Measurements from ENCODE around the gene GATA6.

GRCh38 chr18:22167471-22168241, 1.7 kb upstream of the GATA6 start:
- TF ChIP-seq ZNF232 (CRISPR knock-in tag; IDR thresholded peaks at IDR 0.05; ENCODE audit: borderline replicate concordance) (no peak), ZNF547 (CRISPR knock-in tag; IDR thresholded peaks at IDR 0.05) (no peak), ZNF18 (CRISPR knock-in tag; IDR thresholded peaks at IDR 0.05; ENCODE audit: insufficient replicate concordance) (no peak), POLR2A (IDR thresholded peaks at IDR 0.05; ENCODE audit: insufficient read depth in 1 of 2, low read depth in 2 of 2, low read length in 2 of 2) (no peak), ATF7 (IDR thresholded peaks at IDR 0.05) (no peak), ATF7 (CRISPR knock-in tag; IDR thresholded peaks at IDR 0.05) (no peak), NR2C2 (CRISPR knock-in tag; IDR thresholded peaks at IDR 0.05; ENCODE audit: borderline replicate concordance) (no peak), ZNF230 (CRISPR knock-in tag; IDR thresholded peaks at IDR 0.05) (no peak), SAP130 (CRISPR knock-in tag; IDR thresholded peaks at IDR 0.05; ENCODE audit: low read depth) (no peak)
- TF ChIP-seq, protein P1, sequence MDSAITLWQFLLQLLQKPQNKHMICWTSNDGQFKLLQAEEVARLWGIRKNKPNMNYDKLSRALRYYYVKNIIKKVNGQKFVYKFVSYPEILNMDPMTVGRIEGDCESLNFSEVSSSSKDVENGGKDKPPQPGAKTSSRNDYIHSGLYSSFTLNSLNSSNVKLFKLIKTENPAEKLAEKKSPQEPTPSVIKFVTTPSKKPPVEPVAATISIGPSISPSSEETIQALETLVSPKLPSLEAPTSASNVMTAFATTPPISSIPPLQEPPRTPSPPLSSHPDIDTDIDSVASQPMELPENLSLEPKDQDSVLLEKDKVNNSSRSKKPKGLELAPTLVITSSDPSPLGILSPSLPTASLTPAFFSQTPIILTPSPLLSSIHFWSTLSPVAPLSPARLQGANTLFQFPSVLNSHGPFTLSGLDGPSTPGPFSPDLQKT (CRISPR knock-in tag; IDR thresholded peaks at IDR 0.05; ENCODE audit: borderline replicate concordance): no peak
